Measurements from ENCODE around the gene STARD13. TPM values are rescaled to one million over a fixed set of nuclear protein-coding genes. Genes with fewer than 3 reads are reported as not detected.
A peak's percentile ranks its signal among the peaks of the same experiment; 100 is the strongest.

STARD13 gene
- polyA plus RNA-seq, 1 donor (not counting 4 experiments of a cell fraction or from before 2014, with no cell fraction given), result 11.9 TPM

DNA sequence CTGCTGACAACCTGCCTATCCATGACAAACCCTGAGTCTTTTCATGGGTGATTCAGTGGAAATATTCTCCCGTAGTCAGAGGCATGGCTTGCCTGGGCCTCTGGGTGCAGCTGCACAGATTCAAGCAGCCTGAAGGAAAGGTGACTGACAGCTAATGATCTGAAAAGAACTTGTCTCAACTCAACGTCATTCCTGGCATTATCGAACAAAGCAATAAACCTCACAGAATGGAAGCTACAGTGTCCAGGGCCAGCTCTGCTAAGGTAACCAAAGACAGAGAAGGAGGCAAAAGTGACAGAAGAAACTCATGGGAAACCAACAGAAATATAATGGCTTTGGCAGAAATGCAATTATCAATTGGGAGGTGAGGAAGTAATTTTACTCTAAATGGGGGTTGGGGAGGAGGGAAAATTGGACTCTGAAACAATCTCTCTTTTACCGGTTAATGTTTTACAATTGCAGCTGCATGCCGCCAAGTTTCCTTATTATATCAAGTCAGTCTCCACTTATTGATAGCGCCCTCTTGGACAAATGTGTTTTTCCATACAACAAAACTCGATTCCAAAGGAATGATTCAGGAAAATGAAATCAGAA lies 12.9 kb downstream of the STARD13 start:
- peaks cover 4 to 5% of the 10 kb centered on the region in 2 experiments for H3K36me3 ChIP-seq (ENCODE audit: control insufficient read depth in 2 of 2, extremely low read depth in 1 of 2, insufficient read depth in 2 of 2, low read length in 2 of 2)
- FAIRE-seq (peak; percentile 92), DNase-seq (ENCODE audit: low read depth, low spot score) (no peak)
- H3K4me2 ChIP-seq (ENCODE audit: control insufficient read depth, extremely low read depth, insufficient read depth, low read depth, low read length), result peak overlapping the region; percentile 26
- H3K79me2 ChIP-seq (ENCODE audit: control insufficient read depth, insufficient read depth, low read length), result peaks cover 81% of the 10 kb centered on the region
- H4K20me1 ChIP-seq (ENCODE audit: control insufficient read depth, extremely low read depth, insufficient read depth, low read length), result no peaks in the 10 kb centered on the region
- H3K9ac ChIP-seq (ENCODE audit: control insufficient read depth, extremely low read depth, insufficient read depth, low read length), result no peak overlapping the region
- dilution Hi-C loops (cut with MboI; ENCODE audit: extremely low pct_ligation_motif_present, low sequenced_read_pairs), result no loop called here
- H2AFZ ChIP-seq (ENCODE audit: control insufficient read depth, low read length), result no peak overlapping the region
- H3K27me3 ChIP-seq (ENCODE audit: control insufficient read depth, extremely low read depth, insufficient read depth, low read length), result no peaks in the 10 kb centered on the region
- TF ChIP-seq CTCF (optimal IDR thresholded peaks at IDR 0.05 in 1 of 3, IDR thresholded peaks at IDR 0.05 in 1 of 3, conservative IDR thresholded peaks at IDR 0.05 in 1 of 3; ENCODE audit: extremely low read depth in 1 of 3, insufficient read depth in 2 of 3, low read length in 3 of 3), result no peak
- TF ChIP-seq EZH2 (IDR thresholded peaks at IDR 0.05; ENCODE audit: low read length), result no peak
- no peak overlapping the region for H3K4me3 ChIP-seq (ENCODE audit: control insufficient read depth in 2 of 3, extremely low read depth in 1 of 3, insufficient read depth in 2 of 3, low read depth in 1 of 3, low read length in 3 of 3)
- H3K9me3 ChIP-seq (ENCODE audit: control insufficient read depth, low read depth, low read length), result no peaks in the 10 kb centered on the region
- peak overlapping the region; percentile 36 for H3K27ac ChIP-seq (ENCODE audit: control insufficient read depth, insufficient read depth, low read length)
- H3K4me1 ChIP-seq (ENCODE audit: control insufficient read depth, extremely low read depth, insufficient read depth, low read length), result peaks cover 35% of the 10 kb centered on the region
- no peaks in the 10 kb centered on the region for H3K9me1 ChIP-seq (ENCODE audit: control insufficient read depth, extremely low read depth, insufficient read depth, low read length)

DNA sequence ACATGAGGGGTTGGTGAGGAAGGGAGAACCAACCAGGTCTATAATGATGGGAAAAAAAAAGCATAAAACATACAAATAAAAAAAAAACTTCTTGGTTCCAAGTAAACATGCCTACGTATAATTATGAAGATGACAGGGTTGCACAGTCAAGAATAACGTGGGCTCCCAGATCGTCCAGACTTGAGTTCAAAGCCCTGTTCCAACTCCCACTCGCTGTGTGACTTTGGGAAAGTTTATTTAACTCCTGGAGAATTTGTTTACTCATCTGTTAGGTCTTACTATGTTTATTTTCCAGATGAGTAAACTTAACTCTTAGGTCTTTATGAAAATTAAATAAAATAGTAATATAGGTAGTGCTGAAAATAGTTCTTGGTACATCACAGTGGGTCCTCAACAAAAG lies 13.8 kb downstream of the STARD13 start:
- no peaks in the 10 kb centered on the region for H3K27me3 ChIP-seq (ENCODE audit: control insufficient read depth, extremely low read depth, insufficient read depth, low read length)
- no peak overlapping the region for H3K4me3 ChIP-seq (ENCODE audit: control insufficient read depth in 2 of 3, extremely low read depth in 1 of 3, insufficient read depth in 2 of 3, low read depth in 1 of 3, low read length in 3 of 3)
- DNase-seq (ENCODE audit: low read depth, low spot score) (no peak), FAIRE-seq (no peak)
- H3K4me2 ChIP-seq (ENCODE audit: control insufficient read depth, extremely low read depth, insufficient read depth, low read depth, low read length), result no peak overlapping the region
- H3K9me1 ChIP-seq (ENCODE audit: control insufficient read depth, extremely low read depth, insufficient read depth, low read length), result no peaks in the 10 kb centered on the region
- H3K9me3 ChIP-seq (ENCODE audit: control insufficient read depth, low read depth, low read length), result no peaks in the 10 kb centered on the region
- no peak overlapping the region for H2AFZ ChIP-seq (ENCODE audit: control insufficient read depth, low read length)
- no peak overlapping the region for H3K27ac ChIP-seq (ENCODE audit: control insufficient read depth, insufficient read depth, low read length)
- dilution Hi-C loops (cut with MboI; ENCODE audit: extremely low pct_ligation_motif_present, low sequenced_read_pairs), result no loop called here
- no peak overlapping the region for H3K9ac ChIP-seq (ENCODE audit: control insufficient read depth, extremely low read depth, insufficient read depth, low read length)
- H3K79me2 ChIP-seq (ENCODE audit: control insufficient read depth, insufficient read depth, low read length), result peaks cover 81% of the 10 kb centered on the region
- H3K36me3 ChIP-seq (ENCODE audit: control insufficient read depth in 2 of 2, extremely low read depth in 1 of 2, insufficient read depth in 2 of 2, low read length in 2 of 2), result peaks cover 5 to 6% of the 10 kb centered on the region in 2 experiments
- peaks cover 35% of the 10 kb centered on the region for H3K4me1 ChIP-seq (ENCODE audit: control insufficient read depth, extremely low read depth, insufficient read depth, low read length)
- TF ChIP-seq CTCF (optimal IDR thresholded peaks at IDR 0.05 in 1 of 3, IDR thresholded peaks at IDR 0.05 in 1 of 3, conservative IDR thresholded peaks at IDR 0.05 in 1 of 3; ENCODE audit: extremely low read depth in 1 of 3, insufficient read depth in 2 of 3, low read length in 3 of 3) (no peak), EZH2 (IDR thresholded peaks at IDR 0.05; ENCODE audit: low read length) (no peak)
- H4K20me1 ChIP-seq (ENCODE audit: control insufficient read depth, extremely low read depth, insufficient read depth, low read length), result no peaks in the 10 kb centered on the region
